B cell (primary cell): Measurements from ENCODE around the gene LTBP2. TPM values are rescaled to one million over a fixed set of nuclear protein-coding genes. Genes with fewer than 3 reads are reported as not detected.

Source experiments
- ATAC-seq: fragments of 200-7000 bp; cut with Tn5 transposase; one replicate; pipeline ENCODE4 v1.10.0; 2021; ENCODE audit warnings: low read depth, mild to moderate bottlenecking, moderate number of reproducible peaks, moderate library complexity
- CTCF ChIA-PET: fragments of 350-600 bp; sonication (Branson Sonifier 250); formaldehyde crosslinking; loops from one replicate; lab custom pipeline; 2021; ENCODE audit warnings: antibody characterized with exemption, inconsistent platforms; lab: Charles Lee
- POLR2A ChIA-PET: fragments of 350-600 bp; sonication (Branson Sonifier 250); formaldehyde crosslinking; loops from one replicate; lab custom pipeline; 2021; ENCODE audit warnings: antibody characterized with exemption; lab: Charles Lee
- DNase-seq: peaks from one replicate; pipeline ENCODE4 v3.0.0; 2013
- H2AFZ ChIP-seq: 2 replicates; pipeline ENCODE4 v1.6.1; 2012; ENCODE audit warnings: mild to moderate bottlenecking, low read depth, low read length; ENCODE audit not compliant: insufficient read depth, poor library complexity, severe bottlenecking
- H3K27ac ChIP-seq, 2 donors: 1 replicate in 1 of 2; 2 replicates in 1 of 2; pipeline ENCODE4 v1.5.1; 2012 to 2013; ENCODE audit warnings: low read length in 2 of 2, mild to moderate bottlenecking in 2 of 2, moderate library complexity in 1 of 2
- H3K27me3 ChIP-seq, 4 experiments: fragments of 200-600 bp in 1 of 4; sonication (generic) in 1 of 4; replicated peaks in 1 of 4; 1 replicate in 2 of 4; 2 replicates in 2 of 4; pipeline versions ENCODE4 v1.6.1 to v1.7.0; 2013 to 2016; ENCODE audit warnings: low read length in 3 of 4, mild to moderate bottlenecking in 2 of 4, mixed read lengths in 1 of 4, moderate library complexity in 1 of 4; ENCODE audit not compliant: insufficient read depth in 4 of 4, control insufficient read depth in 3 of 4; ENCODE audit errors: control extremely low read depth in 1 of 4
- H3K36me3 ChIP-seq, 2 experiments: replicated peaks in 1 of 2; 1 replicate in 1 of 2; 2 replicates in 1 of 2; pipeline versions ENCODE4 v1.6.1 to v1.7.1; 2013; ENCODE audit warnings: low read length in 1 of 2; ENCODE audit not compliant: insufficient read depth in 2 of 2, control insufficient read depth in 1 of 2; ENCODE audit errors: control extremely low read depth in 1 of 2, extremely low read depth in 1 of 2
- H3K4me1 ChIP-seq, 2 donors: fragments of 200-600 bp in 1 of 2; sonication (generic) in 1 of 2; 1 replicate in 1 of 2; 2 replicates in 1 of 2; pipeline versions ENCODE4 v1.5.1 to v1.6.1; 2013 to 2017; ENCODE audit warnings: low read length in 2 of 2; ENCODE audit not compliant: control insufficient read depth in 2 of 2, insufficient read depth in 2 of 2
- H3K4me2 ChIP-seq: replicated peaks from 2 replicates; pipeline ENCODE3; 2012; ENCODE audit warnings: mild to moderate bottlenecking, low read depth, low read length; ENCODE audit not compliant: poor library complexity, severe bottlenecking
- H3K4me3 ChIP-seq, 5 experiments: fragments of 200-600 bp in 1 of 5; sonication (generic) in 1 of 5; 1 replicate in 3 of 5; 2 replicates in 2 of 5; pipeline versions ENCODE4 v1.5.1 to v1.7.0; 2011 to 2016; ENCODE audit warnings: low read length in 4 of 5, mild to moderate bottlenecking in 4 of 5, low read depth in 2 of 5, control low read depth in 1 of 5, moderate library complexity in 1 of 5; ENCODE audit not compliant: insufficient read depth in 1 of 5; ENCODE audit errors: control extremely low read depth in 1 of 5, extremely low read depth in 1 of 5
- H3K79me2 ChIP-seq: fragments of 200-600 bp; sonication (generic); one replicate; pipeline ENCODE4 v1.6.0; 2016; ENCODE audit warnings: low read length; ENCODE audit not compliant: control insufficient read depth, insufficient read depth
- H3K9ac ChIP-seq: fragments of 200-600 bp; sonication (generic); 2 replicates; pipeline ENCODE4 v1.6.1; 2017; ENCODE audit warnings: mild to moderate bottlenecking, low read length, moderate library complexity
- H3K9me3 ChIP-seq, 3 donors: one replicate each; pipeline versions ENCODE4 v1.6.1 to v1.7.1; 2013; ENCODE audit warnings: low read length in 2 of 3; ENCODE audit not compliant: control insufficient read depth in 2 of 3, insufficient read depth in 1 of 3; ENCODE audit errors: control extremely low read depth in 1 of 3
- H4K20me1 ChIP-seq: 2 replicates; pipeline ENCODE4 v1.6.0; 2012; ENCODE audit warnings: mild to moderate bottlenecking, low read length; ENCODE audit not compliant: insufficient read depth, control insufficient read depth, poor library complexity, severe bottlenecking
- H3K27ac Mint-ChIP-seq: one replicate; pipeline ENCODE4 v1.8.0; 2021; ENCODE audit warnings: mixed read lengths
- H3K27me3 Mint-ChIP-seq: one replicate; pipeline ENCODE4 v1.8.0; 2021; ENCODE audit warnings: mixed read lengths
- H3K4me1 Mint-ChIP-seq: one replicate; pipeline ENCODE4 v1.8.0; 2021; ENCODE audit warnings: mixed read lengths
- H3K4me3 Mint-ChIP-seq: one replicate; pipeline ENCODE4 v1.8.0; 2021; ENCODE audit warnings: mixed read lengths
- H3K9me3 Mint-ChIP-seq: one replicate; pipeline ENCODE4 v1.8.0; 2022; ENCODE audit warnings: mixed read lengths; ENCODE audit not compliant: insufficient read depth
- EZH2 ChIP-seq: IDR thresholded peaks from 2 replicates; pipeline ENCODE4 v1.6.1; 2012; ENCODE audit warnings: borderline replicate concordance, low read depth, mild to moderate bottlenecking, moderate library complexity, low read length; ENCODE audit not compliant: insufficient read depth, poor library complexity, severe bottlenecking
- WGBS: methylation state at CpG from one replicate; pipeline ENCODE4 v1.1.5; 2013; ENCODE audit warnings: missing lambda C conversion rate; ENCODE audit not compliant: insufficient coverage; 5-methylcytosine and 5-hydroxymethylcytosine counted together
- intact Hi-C: fragments of 100-400 bp; cut with micrococcal nuclease; formaldehyde crosslinking; loops from one replicate; pipeline ENCODE4 v1.10.0; 2022
- polyA plus RNA-seq: library from polyadenylated mRNA; depleted of rRNA; stranded (reverse); fragments of >200 nt; gene quantifications from 2 replicates; pipeline ENCODE4 v1.2.3, GENCODE V29; 2012
- total RNA-seq, 2 donors: library from RNA; stranded (reverse); fragments of 120-200 nt in 1 of 2; gene quantifications; 1 replicate in 1 of 2; 2 replicates in 1 of 2; pipeline versions ENCODE4 v1.2.3 to v1.2.4, GENCODE V29; 2013 to 2022
- TF ChIP-seq, protein P1 (sequence below): fragments of 200-600 bp; IDR thresholded peaks from one replicate; pipeline ENCODE4 v1.8.0; 2022; ENCODE audit warnings: antibody characterized with exemption, mild to moderate bottlenecking

The LTBP2 gene
- total and polyA plus RNA-seq, 2 donors (not counting 1 experiment from before 2014, with no cell fraction given): 0.12 to 0.22 TPM

DNA sequence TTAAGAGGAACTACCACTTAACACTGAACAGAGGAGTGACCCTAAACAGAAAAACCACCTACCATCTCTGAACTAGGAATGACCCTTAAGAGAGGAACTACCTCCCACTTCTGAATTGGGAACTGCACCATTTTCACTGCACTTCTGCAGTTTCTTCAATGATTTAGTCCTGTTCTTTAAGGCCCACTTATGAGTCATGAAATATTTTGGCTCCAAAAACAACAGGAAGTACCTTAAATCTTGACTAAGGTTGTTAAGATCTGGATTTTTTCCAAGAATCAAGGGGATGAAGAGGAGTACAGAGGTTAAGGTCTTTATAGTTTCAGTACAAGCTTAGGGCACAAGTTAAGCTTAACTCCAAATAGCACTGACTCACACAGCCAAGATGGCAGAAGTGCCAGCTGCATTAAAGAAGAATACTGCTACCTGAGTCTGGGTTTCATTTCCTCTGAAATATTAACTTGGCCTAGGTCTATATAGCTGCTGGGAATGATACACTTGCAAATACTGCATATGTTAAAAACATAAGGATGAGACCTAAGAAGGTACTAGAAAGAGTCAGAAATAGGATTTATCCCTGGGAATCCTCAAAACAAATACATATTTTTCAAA, 123.1 kb downstream of the LTBP2 start:
- H3K36me3 ChIP-seq: peaks cover 5 to 31% of the 10 kb centered on the region in 2 experiments
- POLR2A ChIA-PET: no interaction called here
- no peak for TF ChIP-seq EZH2
- TF ChIP-seq, protein P1, sequence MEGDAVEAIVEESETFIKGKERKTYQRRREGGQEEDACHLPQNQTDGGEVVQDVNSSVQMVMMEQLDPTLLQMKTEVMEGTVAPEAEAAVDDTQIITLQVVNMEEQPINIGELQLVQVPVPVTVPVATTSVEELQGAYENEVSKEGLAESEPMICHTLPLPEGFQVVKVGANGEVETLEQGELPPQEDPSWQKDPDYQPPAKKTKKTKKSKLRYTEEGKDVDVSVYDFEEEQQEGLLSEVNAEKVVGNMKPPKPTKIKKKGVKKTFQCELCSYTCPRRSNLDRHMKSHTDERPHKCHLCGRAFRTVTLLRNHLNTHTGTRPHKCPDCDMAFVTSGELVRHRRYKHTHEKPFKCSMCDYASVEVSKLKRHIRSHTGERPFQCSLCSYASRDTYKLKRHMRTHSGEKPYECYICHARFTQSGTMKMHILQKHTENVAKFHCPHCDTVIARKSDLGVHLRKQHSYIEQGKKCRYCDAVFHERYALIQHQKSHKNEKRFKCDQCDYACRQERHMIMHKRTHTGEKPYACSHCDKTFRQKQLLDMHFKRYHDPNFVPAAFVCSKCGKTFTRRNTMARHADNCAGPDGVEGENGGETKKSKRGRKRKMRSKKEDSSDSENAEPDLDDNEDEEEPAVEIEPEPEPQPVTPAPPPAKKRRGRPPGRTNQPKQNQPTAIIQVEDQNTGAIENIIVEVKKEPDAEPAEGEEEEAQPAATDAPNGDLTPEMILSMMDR: no peak
- no peak overlapping the region for H2AFZ ChIP-seq
- H4K20me1 ChIP-seq: peaks cover 7% of the 10 kb centered on the region
- peak; percentile 33 for DNase-seq
- H3K9me3 ChIP-seq: no peaks in the 10 kb centered on the region
- H3K9me3 Mint-ChIP-seq: no peaks in the 10 kb centered on the region
- no peak overlapping the region for H3K9ac ChIP-seq
- H3K27me3 Mint-ChIP-seq: no peaks in the 10 kb centered on the region
- no peak overlapping the region for H3K4me3 ChIP-seq
- peaks cover 50% of the 10 kb centered on the region for H3K79me2 ChIP-seq
- H3K4me1 ChIP-seq: peaks cover 12% of the 10 kb centered on the region in 2 donors
- ATAC-seq: no peak
- CTCF ChIA-PET: interaction anchor here (0.7 to 2.7 kb wide), 4 partner anchors 125 to 179 kb away, joined by 3 to 15 read pairs (median 3); no protein-coding TSS in a partner anchor
- no peaks in the 10 kb centered on the region for H3K27me3 ChIP-seq
- H3K27ac Mint-ChIP-seq: peak overlapping the region; percentile 83
- no peak overlapping the region for H3K4me3 Mint-ChIP-seq
- peak overlapping the region; percentile 0 for H3K4me2 ChIP-seq
- peak overlapping the region; percentile 2 to 9 for H3K27ac ChIP-seq
- intact Hi-C loops: no loop called here
- peaks cover 15% of the 10 kb centered on the region for H3K4me1 Mint-ChIP-seq

DNA sequence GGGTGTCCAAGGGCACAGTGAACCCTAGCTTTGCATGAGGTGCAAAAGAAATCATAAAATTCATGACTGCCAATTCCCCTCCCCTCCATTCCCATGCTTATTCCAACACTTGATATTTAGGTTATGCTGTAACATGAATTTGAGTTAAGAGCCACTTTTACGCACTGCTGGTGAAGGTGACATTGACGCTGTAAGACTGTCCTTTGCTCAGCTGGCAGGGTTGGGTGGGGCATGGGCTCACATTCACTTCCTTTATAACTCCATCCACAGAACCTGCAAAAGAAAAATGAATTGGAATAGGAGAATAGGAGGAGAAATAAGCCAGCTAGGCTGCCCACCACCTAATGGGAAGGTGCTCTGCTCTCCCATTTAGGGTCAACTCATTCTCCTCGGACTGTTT, 125.9 kb downstream of the LTBP2 start:
- no peak overlapping the region for H3K4me3 Mint-ChIP-seq
- no peak overlapping the region for H3K27ac Mint-ChIP-seq
- peaks cover 0 to 4% of the 10 kb centered on the region in 2 donors for H3K4me1 ChIP-seq
- intact Hi-C loops: no loop called here
- CTCF ChIA-PET: interaction anchor here (0.8 to 1.4 kb wide), 2 partner anchors 124 to 126 kb away, joined by 3 read pairs; no protein-coding TSS in a partner anchor
- peaks cover 11% of the 10 kb centered on the region for H3K4me1 Mint-ChIP-seq
- H3K27me3 ChIP-seq: no peaks in the 10 kb centered on the region
- H3K4me2 ChIP-seq: no peak overlapping the region
- no peak overlapping the region for H3K9ac ChIP-seq
- ATAC-seq (no peak), DNase-seq (no peak)
- no peak overlapping the region for H3K27ac ChIP-seq
- no peak overlapping the region for H2AFZ ChIP-seq
- H3K9me3 ChIP-seq: no peaks in the 10 kb centered on the region
- H3K79me2 ChIP-seq: peaks cover 38% of the 10 kb centered on the region
- TF ChIP-seq, protein P1: no peak
- TF ChIP-seq EZH2: no peak
- no peak overlapping the region for H3K4me3 ChIP-seq
- no peaks in the 10 kb centered on the region for H3K9me3 Mint-ChIP-seq
- H4K20me1 ChIP-seq: peaks cover 7% of the 10 kb centered on the region
- no peaks in the 10 kb centered on the region for H3K27me3 Mint-ChIP-seq
- WGBS: no CpG with 5 or more reads among the region's 3 CpGs
- peaks cover 17 to 57% of the 10 kb centered on the region in 2 experiments for H3K36me3 ChIP-seq
- POLR2A ChIA-PET: no interaction called here
